Suppressor macrophage (primary cell): Measurements from ENCODE around the gene CHMP5.

Experiments
- DNase-seq, 4 experiments: peaks; one replicate each; pipeline ENCODE4 v3.0.0-alpha.2; 2020 to 2022

CHMP5 gene

GRCh38 chr9:33318781-33319180, 53.9 kb downstream of the CHMP5 start:
- no peak for DNase-seq

DNA sequence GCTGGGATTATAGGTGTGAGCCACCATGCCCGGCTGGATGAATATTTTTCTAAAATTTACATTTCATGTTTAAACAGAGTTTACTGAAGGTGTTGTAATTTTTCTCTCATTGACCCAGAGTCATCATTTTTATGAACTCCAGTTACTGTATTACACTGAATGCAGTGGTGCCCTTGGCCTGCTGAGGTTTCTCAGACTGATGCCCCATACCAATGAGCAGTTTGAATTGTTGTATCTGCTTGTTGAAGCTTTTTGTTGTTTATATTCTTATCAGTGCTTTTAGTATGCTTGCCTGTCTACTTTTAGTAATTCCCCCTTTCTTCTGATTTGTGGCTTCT, 55.4 kb downstream of the CHMP5 start:
- no peak for DNase-seq

- DNase-seq: peak; percentile 19 to 56 (median 41)
Measured at GRCh38 chr9:33320568-33321261, 55.9 kb downstream of the CHMP5 start.

DNA sequence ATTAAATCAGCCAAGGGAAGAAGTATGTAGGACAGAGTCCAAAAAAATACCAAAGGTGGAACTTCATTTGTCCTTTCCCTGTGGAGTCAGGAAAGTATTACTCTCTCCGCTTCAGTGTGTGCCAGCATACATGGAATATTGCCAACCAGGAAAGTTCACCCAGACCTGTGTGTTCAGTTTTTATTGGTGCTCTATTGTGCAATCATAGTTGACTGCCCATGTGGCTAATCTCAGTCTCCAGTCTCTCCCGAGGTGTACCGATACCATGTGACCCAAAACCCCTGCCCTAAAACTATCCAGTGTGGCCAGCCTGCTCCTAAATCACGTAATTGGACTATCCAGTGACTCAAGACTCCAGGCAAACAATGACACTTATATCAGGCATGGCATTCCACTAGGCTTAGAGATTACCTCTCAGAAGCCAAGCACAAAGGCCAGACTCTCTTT, 64.3 kb downstream of the CHMP5 start:
- no peak for DNase-seq

DNA sequence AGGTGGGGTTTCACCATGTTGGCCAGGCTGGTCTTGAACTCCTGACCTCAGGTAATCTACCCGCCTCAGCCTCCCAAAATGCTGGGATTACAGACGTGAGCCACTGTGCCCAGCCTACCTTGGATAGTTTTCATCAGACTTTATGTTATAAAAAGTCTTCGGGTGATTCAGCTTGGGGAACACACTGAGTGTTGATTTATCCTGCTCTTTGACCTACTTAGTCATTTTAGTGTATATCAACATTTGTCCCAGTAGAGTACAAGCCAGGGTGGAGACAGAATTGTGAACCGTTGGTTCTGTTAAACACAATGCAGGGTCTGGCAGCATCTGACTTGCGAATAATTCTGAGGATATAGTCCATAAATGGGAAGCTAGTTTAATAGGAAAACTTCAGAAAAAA, 65.1 kb downstream of the CHMP5 start:
- DNase-seq: no peak

DNA sequence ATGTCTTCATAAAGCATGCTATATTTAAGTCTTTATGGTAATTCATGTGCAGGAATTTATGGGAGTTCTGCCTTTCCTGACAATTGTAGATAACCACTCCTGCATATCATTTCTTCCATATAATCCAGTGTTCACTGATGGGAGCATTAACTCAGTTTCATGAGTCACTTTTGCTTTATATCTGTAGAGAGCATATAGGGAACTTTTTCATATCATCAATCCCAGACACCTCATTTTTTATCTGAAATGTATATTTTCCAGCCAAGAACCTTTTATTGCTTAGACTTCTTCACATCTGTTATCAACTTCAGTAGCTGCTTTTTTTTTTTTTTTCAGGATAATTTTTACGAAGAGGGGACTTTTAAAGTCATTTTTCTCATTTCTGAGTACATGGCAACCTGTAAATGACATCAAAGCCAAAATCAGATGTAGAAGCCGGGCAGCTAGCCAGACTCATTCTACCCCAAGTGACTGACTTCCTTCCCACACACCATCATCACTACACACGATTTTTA, 66.6 kb downstream of the CHMP5 start:
- no peak for DNase-seq
